Measurements from ENCODE around the gene TRIM2.

GRCh38 chr4:153297116-153297515 lies 92.9 kb downstream of the TRIM2 start:
- TF ChIP-seq CTCF (IDR thresholded peaks at IDR 0.05) (no peak), POLR2A (IDR thresholded peaks at IDR 0.05) (no peak)
